GM12878 (cell line): ENCODE results near the gene ARHGAP26. TPM values are rescaled to one million over a fixed set of nuclear protein-coding genes. Genes with fewer than 3 reads are reported as not detected.

ENCODE experiments used
- ATAC-seq: fragments of 200-7000 bp; cut with Tn5 transposase; 3 replicates; pipeline ENCODE4 v1.9.1; 2020; ENCODE audit warnings: mild to moderate bottlenecking, moderate library complexity
- BruUV-seq: library from RNA; stranded (reverse); fragments of 400-500 nt; replicated peaks from 2 replicates; lab custom pipeline; 2021; lab: Mats Ljungman, UMichigan
- CTCF ChIA-PET: fragments of 300-600 bp; sonication (Branson Sonifier 250); formaldehyde crosslinking; extraction: SDS; loops from one replicate; lab custom pipeline; 2021; ENCODE audit warnings: inconsistent platforms; lab: Yijun Ruan, JAX
- POLR2A ChIA-PET: fragments of 350-600 bp; formaldehyde crosslinking; extraction: SDS; loops from one replicate; lab custom pipeline; 2021; ENCODE audit warnings: inconsistent platforms; lab: Charles Lee
- RAD21 ChIA-PET: fragments of 300-600 bp; sonication (Branson Sonifier 250); formaldehyde crosslinking; loops from one replicate; lab custom pipeline; 2023; ENCODE audit warnings: antibody characterized with exemption; ENCODE audit not compliant: unreplicated experiment; lab: Charles Lee
- SMC1A ChIA-PET: fragments of 300-600 bp; sonication (Branson Sonifier 250); formaldehyde crosslinking; loops from one replicate; lab custom pipeline; 2023; ENCODE audit not compliant: unreplicated experiment, uncharacterized antibody; lab: Charles Lee
- DNase-seq: peaks from one replicate; pipeline ENCODE4 v3.0.0-alpha.2; 2011; ENCODE audit warnings: low read depth, low spot score
- FAIRE-seq: peaks from 3 replicates; lab custom pipeline; 2011; peaks lifted over from hg19 to GRCh38; lab: Jason Lieb, UNC
- H2AFZ ChIP-seq: 2 replicates; pipeline ENCODE4 v1.6.0; 2011; ENCODE audit warnings: low read depth, low read length, control low read depth; ENCODE audit not compliant: control insufficient read depth
- H3K27ac ChIP-seq: 2 replicates; pipeline ENCODE4 v1.5.1; 2011; ENCODE audit warnings: control low read depth; ENCODE audit not compliant: control insufficient read depth, insufficient read depth
- H3K27me3 ChIP-seq, 2 experiments: replicated peaks in 1 of 2; 2 replicates each; pipeline versions ENCODE4 v1.6.0 to v1.6.1; 2011; ENCODE audit warnings: low read length in 1 of 2; ENCODE audit not compliant: control insufficient read depth in 2 of 2, insufficient read depth in 2 of 2
- H3K36me3 ChIP-seq, 2 experiments: 2 replicates each; pipeline ENCODE4 v1.5.1; 2011; ENCODE audit warnings: low read length in 1 of 2; ENCODE audit not compliant: control insufficient read depth in 2 of 2, insufficient read depth in 2 of 2
- H3K4me1 ChIP-seq: 2 replicates; pipeline ENCODE4 v1.6.1; 2011; ENCODE audit warnings: mild to moderate bottlenecking, low read length, moderate library complexity, mixed read lengths; ENCODE audit not compliant: control insufficient read depth, insufficient read depth
- H3K4me2 ChIP-seq: 2 replicates; pipeline ENCODE4 v1.6.0; 2011; ENCODE audit warnings: control low read depth; ENCODE audit not compliant: control insufficient read depth, insufficient read depth
- H3K4me3 ChIP-seq: fragments of 200-600 bp; sonication (generic); 2 replicates; pipeline ENCODE4 v1.5.1; 2016
- H3K79me2 ChIP-seq: 2 replicates; pipeline ENCODE4 v1.6.0; 2011; ENCODE audit warnings: low read length; ENCODE audit not compliant: control insufficient read depth, insufficient read depth
- H3K9ac ChIP-seq: 2 replicates; pipeline ENCODE4 v1.8.0; 2011; ENCODE audit warnings: low read length, control low read depth, mixed read lengths; ENCODE audit not compliant: control insufficient read depth, insufficient read depth
- H3K9me3 ChIP-seq: replicated peaks from 3 replicates; pipeline ENCODE4 v1.5.1; 2011; ENCODE audit warnings: mild to moderate bottlenecking, low read length; ENCODE audit not compliant: control insufficient read depth, insufficient read depth
- H4K20me1 ChIP-seq: 2 replicates; pipeline ENCODE4 v1.6.0; 2011; ENCODE audit not compliant: control insufficient read depth, insufficient read depth
- ASH2L ChIP-seq: fragments of 300-600, 200-600 bp; sonication (generic); IDR thresholded peaks from 2 replicates; pipeline ENCODE4 v1.6.1; 2017; ENCODE audit warnings: low read depth, mild to moderate bottlenecking, borderline replicate concordance
- CBFB ChIP-seq: IDR thresholded peaks from 2 replicates; pipeline ENCODE4 v1.6.1; 2016; ENCODE audit warnings: antibody characterized with exemption, low read depth
- DPF2 ChIP-seq: fragments of 450-650 bp; IDR thresholded peaks from 2 replicates; pipeline ENCODE4 v1.6.1; 2017; ENCODE audit warnings: mild to moderate bottlenecking
- EGR1 ChIP-seq, 2 experiments: IDR thresholded peaks; 1 replicate in 1 of 2; 2 replicates in 1 of 2; pipeline ENCODE4 v1.6.1; 2011 to 2012; ENCODE audit warnings: low read depth in 2 of 2, low read length in 2 of 2, borderline replicate concordance in 1 of 2, mild to moderate bottlenecking in 1 of 2, moderate library complexity in 1 of 2
- EP300 ChIP-seq, 2 experiments: fragments of 150-350 bp in 1 of 2; IDR thresholded peaks; 2 replicates each; pipeline ENCODE4 v1.6.1; 2011 to 2012; ENCODE audit warnings: low read depth in 2 of 2, low read length in 2 of 2, borderline replicate concordance in 1 of 2, improper control_type of control experiment in 1 of 2, inconsistent platforms in 1 of 2; ENCODE audit not compliant: control insufficient read depth in 1 of 2
- HCFC1 ChIP-seq: fragments of 150-350 bp; IDR thresholded peaks from 2 replicates; pipeline ENCODE4 v1.6.1; 2014; ENCODE audit warnings: low read length
- LARP7 ChIP-seq: fragments of 450-650 bp; IDR thresholded peaks from 2 replicates; pipeline ENCODE4 v1.6.1; 2017; ENCODE audit warnings: mild to moderate bottlenecking
- POLR2A ChIP-seq: IDR thresholded peaks from 2 replicates; pipeline ENCODE4 v1.6.1; 2011; ENCODE audit warnings: low read depth, mild to moderate bottlenecking, low read length
- ZNF622 ChIP-seq: fragments of 450-650 bp; IDR thresholded peaks from 2 replicates; pipeline ENCODE4 v1.6.1; 2017; ENCODE audit warnings: mild to moderate bottlenecking, inconsistent platforms
- WGBS: methylation state at CpG from one replicate; pipeline ENCODE4 v1.1.6; 2016; ENCODE audit warnings: low lambda C conversion rate; ENCODE audit not compliant: insufficient replicate concordance, insufficient coverage; ENCODE audit errors: missing lambda C conversion rate; 5-methylcytosine and 5-hydroxymethylcytosine counted together
- in situ Hi-C: fragments of 300-500 bp; cut with MboI; formaldehyde crosslinking; loops from 9 replicates; pipeline ENCODE4 v1.14.3; 2018; ENCODE audit warnings: mixed read lengths
- intact Hi-C: fragments of 100-400 bp; cut with micrococcal nuclease; formaldehyde crosslinking; loops from one replicate; pipeline ENCODE4 v1.14.2; 2022; ENCODE audit not compliant: unreplicated experiment
- polyA plus RNA-seq, 11 experiments: library from polyadenylated mRNA; depleted of rRNA in 4 of 11; unstranded in 6 of 11; stranded (reverse) in 5 of 11; fragments of >200 nt; fragmentation: Nextera tagmentation in 4 of 11; fragmentation: Illumina TruSeq in 1 of 11; extraction: Ambion mirVana in 4 of 11; extraction: Trizol in 1 of 11; gene quantifications; 1 replicate in 1 of 11; 2 replicates in 10 of 11; pipeline versions ENCODE4 v1.2.1 to v1.2.3, GENCODE V29; 2011 to 2016; ENCODE audit warnings: inconsistent platforms in 2 of 11, missing spikeins in 2 of 11, low read depth in 1 of 11
- total RNA-seq, 4 experiments: library from RNA; depleted of rRNA in 3 of 4; stranded (reverse); fragments of >200 nt in 3 of 4; fragmentation: Illumina TruSeq in 1 of 4; extraction: Trizol in 1 of 4; gene quantifications; 2 replicates each; pipeline versions ENCODE4 v1.2.1 to v1.2.3, GENCODE V29; 2013 to 2021
- TF ChIP-seq, protein P1 (sequence below): fragments of 450-650 bp; IDR thresholded peaks from 2 replicates; pipeline ENCODE4 v1.6.1; 2018; ENCODE audit warnings: borderline replicate concordance, mild to moderate bottlenecking; ENCODE audit not compliant: partially characterized antibody
- TF ChIP-seq, protein P2 (sequence below): IDR thresholded peaks from 2 replicates; pipeline ENCODE4 v1.6.1; 2011; ENCODE audit warnings: low read depth, low read length, improper control_type of control experiment, borderline replicate concordance
- TF ChIP-seq, protein P3 (sequence below): IDR thresholded peaks from 2 replicates; pipeline ENCODE4 v1.6.1; 2012; ENCODE audit warnings: low read depth, low read length, improper control_type of control experiment
- TF ChIP-seq, protein P4 (sequence below): fragments of 450-650 bp; IDR thresholded peaks from 2 replicates; pipeline ENCODE4 v1.6.1; 2017; ENCODE audit warnings: mild to moderate bottlenecking, moderate library complexity
- TF ChIP-seq, protein P5 (sequence below): IDR thresholded peaks from 2 replicates; pipeline ENCODE4 v1.6.1; 2011; ENCODE audit warnings: low read depth, mild to moderate bottlenecking, low read length, moderate library complexity, borderline replicate concordance; ENCODE audit errors: extremely low read depth

ARHGAP26 gene
- total and polyA plus RNA-seq, 10 of the 15 experiments (the other 5 are each of a cell fraction or from before 2014, with no cell fraction given), result 9.4 to 41.5 (median 19.3) TPM

DNA sequence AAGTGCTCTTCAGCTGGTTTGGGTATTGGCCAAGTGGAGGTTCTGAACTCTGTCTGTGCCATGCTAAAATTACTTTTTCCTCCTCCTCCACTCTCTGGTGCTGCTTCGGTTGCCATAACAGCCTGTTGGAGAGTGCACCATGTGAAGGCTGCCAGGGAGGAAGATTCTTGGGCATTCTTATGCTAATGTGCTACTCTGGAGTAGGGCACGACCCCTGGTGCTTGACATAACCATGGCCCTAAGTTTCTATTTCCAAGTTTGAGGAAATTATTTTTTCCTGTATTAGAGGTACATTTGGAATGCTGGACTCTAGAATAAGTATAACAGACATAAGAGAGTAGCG is 111.6 kb downstream of the ARHGAP26 start (continued):
- TF ChIP-seq, protein P1, sequence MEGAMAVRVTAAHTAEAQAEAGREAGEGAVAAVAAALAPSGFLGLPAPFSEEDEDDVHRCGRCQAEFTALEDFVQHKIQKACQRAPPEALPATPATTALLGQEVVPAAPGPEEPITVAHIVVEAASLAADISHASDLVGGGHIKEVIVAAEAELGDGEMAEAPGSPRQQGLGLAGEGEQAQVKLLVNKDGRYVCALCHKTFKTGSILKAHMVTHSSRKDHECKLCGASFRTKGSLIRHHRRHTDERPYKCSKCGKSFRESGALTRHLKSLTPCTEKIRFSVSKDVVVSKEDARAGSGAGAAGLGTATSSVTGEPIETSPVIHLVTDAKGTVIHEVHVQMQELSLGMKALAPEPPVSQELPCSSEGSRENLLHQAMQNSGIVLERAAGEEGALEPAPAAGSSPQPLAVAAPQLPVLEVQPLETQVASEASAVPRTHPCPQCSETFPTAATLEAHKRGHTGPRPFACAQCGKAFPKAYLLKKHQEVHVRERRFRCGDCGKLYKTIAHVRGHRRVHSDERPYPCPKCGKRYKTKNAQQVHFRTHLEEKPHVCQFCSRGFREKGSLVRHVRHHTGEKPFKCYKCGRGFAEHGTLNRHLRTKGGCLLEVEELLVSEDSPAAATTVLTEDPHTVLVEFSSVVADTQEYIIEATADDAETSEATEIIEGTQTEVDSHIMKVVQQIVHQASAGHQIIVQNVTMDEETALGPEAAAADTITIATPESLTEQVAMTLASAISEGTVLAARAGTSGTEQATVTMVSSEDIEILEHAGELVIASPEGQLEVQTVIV, result no peak
- TF ChIP-seq ZNF622, result no peak
- no peak for TF ChIP-seq ASH2L
- TF ChIP-seq DPF2, result no peak
- TF ChIP-seq, protein P2, sequence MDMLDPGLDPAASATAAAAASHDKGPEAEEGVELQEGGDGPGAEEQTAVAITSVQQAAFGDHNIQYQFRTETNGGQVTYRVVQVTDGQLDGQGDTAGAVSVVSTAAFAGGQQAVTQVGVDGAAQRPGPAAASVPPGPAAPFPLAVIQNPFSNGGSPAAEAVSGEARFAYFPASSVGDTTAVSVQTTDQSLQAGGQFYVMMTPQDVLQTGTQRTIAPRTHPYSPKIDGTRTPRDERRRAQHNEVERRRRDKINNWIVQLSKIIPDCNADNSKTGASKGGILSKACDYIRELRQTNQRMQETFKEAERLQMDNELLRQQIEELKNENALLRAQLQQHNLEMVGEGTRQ, result no peak

DNA sequence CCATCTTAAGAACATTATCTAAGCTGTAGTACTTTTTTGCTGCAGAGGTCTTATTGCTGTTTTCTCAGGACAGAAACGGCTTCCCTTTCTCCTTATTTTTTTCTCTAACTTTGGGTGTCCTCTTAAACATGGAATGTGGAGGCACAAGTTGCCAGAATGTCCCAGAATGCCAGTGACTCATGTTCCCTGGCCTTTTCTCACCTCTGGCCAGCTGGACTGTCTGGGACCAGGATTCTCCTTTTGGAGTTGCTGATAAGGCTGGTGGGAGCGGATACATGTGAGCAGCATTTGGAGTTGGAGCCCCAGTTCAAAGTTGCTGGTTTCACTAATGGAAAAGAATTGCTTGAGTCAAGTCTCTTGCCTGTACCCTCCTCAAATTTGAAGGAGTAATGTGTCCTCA is 112.8 kb downstream of the ARHGAP26 start:
- in situ Hi-C loops, result loop anchor here (10.0 kb wide), 1 partner anchor 728 kb away; no protein-coding TSS in a partner anchor
- H3K36me3 ChIP-seq, result no peaks in the 10 kb centered on the region
- no peak overlapping the region for H2AFZ ChIP-seq
- no peak overlapping the region for H3K4me2 ChIP-seq
- CTCF ChIA-PET, result interaction anchor here (0.8 to 16.8 kb wide), 8 partner anchors 9 to 227 kb away, joined by 3 to 243 read pairs (median 7); no protein-coding TSS in a partner anchor
- BruUV-seq, result no TSS peak
- POLR2A ChIA-PET, result no interaction called here
- no peaks in the 10 kb centered on the region for H3K9me3 ChIP-seq
- H3K27ac ChIP-seq, result no peak overlapping the region
- H3K9ac ChIP-seq, result no peak overlapping the region
- intact Hi-C loops, result no loop called here
- no peaks in the 10 kb centered on the region for H3K79me2 ChIP-seq
- FAIRE-seq (no peak), ATAC-seq (no peak), DNase-seq (no peak)
- WGBS, result 50% methylated on average over 2 of the region's 2 CpGs
- SMC1A ChIA-PET, result interaction anchor here (0.8 to 6.5 kb wide), 6 partner anchors 26 to 228 kb away, joined by 3 to 49 read pairs (median 4); no protein-coding TSS in a partner anchor
- H3K4me3 ChIP-seq, result no peak overlapping the region
- no peaks in the 10 kb centered on the region for H3K4me1 ChIP-seq
- no peaks in the 10 kb centered on the region for H3K27me3 ChIP-seq
- RAD21 ChIA-PET, result interaction anchor here (0.8 to 2.0 kb wide), 4 partner anchors 16 to 227 kb away, joined by 3 to 7 read pairs (median 4); no protein-coding TSS in a partner anchor
- no peaks in the 10 kb centered on the region for H4K20me1 ChIP-seq
- TF ChIP-seq CBFB (no peak), EGR1 (IDR thresholded peaks at IDR 0.05; ENCODE audit: borderline replicate concordance in 1 of 2, low read depth in 2 of 2, low read length in 2 of 2) (no peak), EP300 (IDR thresholded peaks at IDR 0.05; ENCODE audit: borderline replicate concordance in 1 of 2, control insufficient read depth in 1 of 2, low read depth in 2 of 2, low read length in 2 of 2) (no peak), LARP7 (no peak), POLR2A (no peak), HCFC1 (no peak)
- TF ChIP-seq, protein P3, sequence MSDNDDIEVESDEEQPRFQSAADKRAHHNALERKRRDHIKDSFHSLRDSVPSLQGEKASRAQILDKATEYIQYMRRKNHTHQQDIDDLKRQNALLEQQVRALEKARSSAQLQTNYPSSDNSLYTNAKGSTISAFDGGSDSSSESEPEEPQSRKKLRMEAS, result no peak
- TF ChIP-seq, protein P4, sequence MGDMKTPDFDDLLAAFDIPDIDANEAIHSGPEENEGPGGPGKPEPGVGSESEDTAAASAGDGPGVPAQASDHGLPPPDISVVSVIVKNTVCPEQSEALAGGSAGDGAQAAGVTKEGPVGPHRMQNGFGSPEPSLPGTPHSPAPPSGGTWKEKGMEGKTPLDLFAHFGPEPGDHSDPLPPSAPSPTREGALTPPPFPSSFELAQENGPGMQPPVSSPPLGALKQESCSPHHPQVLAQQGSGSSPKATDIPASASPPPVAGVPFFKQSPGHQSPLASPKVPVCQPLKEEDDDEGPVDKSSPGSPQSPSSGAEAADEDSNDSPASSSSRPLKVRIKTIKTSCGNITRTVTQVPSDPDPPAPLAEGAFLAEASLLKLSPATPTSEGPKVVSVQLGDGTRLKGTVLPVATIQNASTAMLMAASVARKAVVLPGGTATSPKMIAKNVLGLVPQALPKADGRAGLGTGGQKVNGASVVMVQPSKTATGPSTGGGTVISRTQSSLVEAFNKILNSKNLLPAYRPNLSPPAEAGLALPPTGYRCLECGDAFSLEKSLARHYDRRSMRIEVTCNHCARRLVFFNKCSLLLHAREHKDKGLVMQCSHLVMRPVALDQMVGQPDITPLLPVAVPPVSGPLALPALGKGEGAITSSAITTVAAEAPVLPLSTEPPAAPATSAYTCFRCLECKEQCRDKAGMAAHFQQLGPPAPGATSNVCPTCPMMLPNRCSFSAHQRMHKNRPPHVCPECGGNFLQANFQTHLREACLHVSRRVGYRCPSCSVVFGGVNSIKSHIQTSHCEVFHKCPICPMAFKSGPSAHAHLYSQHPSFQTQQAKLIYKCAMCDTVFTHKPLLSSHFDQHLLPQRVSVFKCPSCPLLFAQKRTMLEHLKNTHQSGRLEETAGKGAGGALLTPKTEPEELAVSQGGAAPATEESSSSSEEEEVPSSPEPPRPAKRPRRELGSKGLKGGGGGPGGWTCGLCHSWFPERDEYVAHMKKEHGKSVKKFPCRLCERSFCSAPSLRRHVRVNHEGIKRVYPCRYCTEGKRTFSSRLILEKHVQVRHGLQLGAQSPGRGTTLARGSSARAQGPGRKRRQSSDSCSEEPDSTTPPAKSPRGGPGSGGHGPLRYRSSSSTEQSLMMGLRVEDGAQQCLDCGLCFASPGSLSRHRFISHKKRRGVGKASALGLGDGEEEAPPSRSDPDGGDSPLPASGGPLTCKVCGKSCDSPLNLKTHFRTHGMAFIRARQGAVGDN, result no peak
- TF ChIP-seq, protein P5, sequence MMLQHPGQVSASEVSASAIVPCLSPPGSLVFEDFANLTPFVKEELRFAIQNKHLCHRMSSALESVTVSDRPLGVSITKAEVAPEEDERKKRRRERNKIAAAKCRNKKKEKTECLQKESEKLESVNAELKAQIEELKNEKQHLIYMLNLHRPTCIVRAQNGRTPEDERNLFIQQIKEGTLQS, result no peak
